Adrenal gland (tissue), 5 donors: Measurements from ENCODE around the gene PGAP3.

Experiments used
- CTCF ChIP-seq, 6 experiments: fragments of 450-650 bp in 4 of 6; fragments of 200-600 bp in 2 of 6; sonication (generic) in 1 of 6; IDR thresholded peaks; 1 replicate in 5 of 6; 2 replicates in 1 of 6; pipeline versions ENCODE4 v1.5.1 to v1.8.0; 2016 to 2021; ENCODE audit warnings: antibody characterized with exemption in 6 of 6, mild to moderate bottlenecking in 2 of 6, moderate library complexity in 1 of 6
- POLR2A ChIP-seq, 2 donors: fragments of 450-650 bp; IDR thresholded peaks; one replicate each; pipeline ENCODE4 v1.6.1; 2017; ENCODE audit warnings: antibody characterized with exemption in 2 of 2, mild to moderate bottlenecking in 2 of 2, moderate library complexity in 1 of 2
- donor health status: DM: no; HTN: no; CAD: no.

GRCh38 chr17:39699818-39700147 is 11.9 kb upstream of the PGAP3 start, which contains the start of gene ERBB2:
- TF ChIP-seq POLR2A (IDR thresholded peaks at IDR 0.05), result no peak
- TF ChIP-seq CTCF (IDR thresholded peaks at IDR 0.05), result no peak
